DND-41 (cell line): ENCODE results near the gene BICC1.

Source experiments
- ATAC-seq: fragments of 200-7000 bp; cut with Tn5 transposase; 3 replicates; pipeline ENCODE4 v1.9.1; 2021; ENCODE audit warnings: low read depth; ENCODE audit not compliant: insufficient read depth
- DNase-seq: peaks from one replicate; pipeline ENCODE4 v3.0.0-alpha.2; 2020
- H2AFZ ChIP-seq: 2 replicates; pipeline ENCODE4 v1.6.0; 2012; ENCODE audit warnings: low read depth, low read length
- H3K27ac ChIP-seq: 2 replicates; pipeline ENCODE4 v1.5.1; 2012; ENCODE audit warnings: low read length, inconsistent platforms
- H3K27me3 ChIP-seq: fragments of 200-600 bp; sonication (generic); 2 replicates; pipeline ENCODE4 v1.6.0; 2012; ENCODE audit warnings: low read length, mild to moderate bottlenecking, inconsistent platforms; ENCODE audit not compliant: insufficient read depth, poor library complexity
- H3K36me3 ChIP-seq: 2 replicates; pipeline ENCODE4 v1.5.1; 2012; ENCODE audit warnings: low read length, inconsistent platforms; ENCODE audit not compliant: insufficient read depth
- H3K4me1 ChIP-seq: 2 replicates; pipeline ENCODE4 v1.5.1; 2012; ENCODE audit warnings: mild to moderate bottlenecking, low read length; ENCODE audit not compliant: insufficient read depth
- H3K4me2 ChIP-seq: 2 replicates; pipeline ENCODE4 v1.6.0; 2012; ENCODE audit warnings: mild to moderate bottlenecking, moderate library complexity, low read length, inconsistent platforms; ENCODE audit not compliant: insufficient read depth
- H3K4me3 ChIP-seq, 2 experiments: fragments of 200-600 bp in 1 of 2; shearing (Covaris generic) in 1 of 2; 2 replicates each; pipeline ENCODE4 v1.5.1; 2012 to 2016; ENCODE audit warnings: inconsistent platforms in 2 of 2, low read length in 2 of 2, mild to moderate bottlenecking in 2 of 2, low read depth in 1 of 2, moderate library complexity in 1 of 2
- H3K79me2 ChIP-seq: 2 replicates; pipeline ENCODE4 v1.6.0; 2012; ENCODE audit warnings: low read length, inconsistent platforms; ENCODE audit not compliant: insufficient read depth
- H3K9ac ChIP-seq: 2 replicates; pipeline ENCODE4 v1.6.0; 2012; ENCODE audit warnings: low read depth, mild to moderate bottlenecking, inconsistent platforms, low read length, moderate library complexity
- H3K9me3 ChIP-seq: 2 replicates; pipeline ENCODE4 v1.5.1; 2012; ENCODE audit warnings: low read length, moderate library complexity, mild to moderate bottlenecking, inconsistent platforms; ENCODE audit not compliant: insufficient read depth, severe bottlenecking
- H4K20me1 ChIP-seq: 2 replicates; pipeline ENCODE4 v1.6.0; 2012; ENCODE audit warnings: low read length; ENCODE audit not compliant: insufficient read depth
- EZH2 ChIP-seq: IDR thresholded peaks from 3 replicates; pipeline ENCODE4 v1.6.1; 2012; ENCODE audit warnings: borderline replicate concordance, low read depth, mild to moderate bottlenecking, moderate library complexity, low read length, inconsistent platforms; ENCODE audit not compliant: severe bottlenecking
- TF ChIP-seq, protein P1 (sequence below): IDR thresholded peaks from 2 replicates; pipeline ENCODE4 v1.5.1; 2012; ENCODE audit warnings: borderline replicate concordance, low read length, moderate library complexity, mild to moderate bottlenecking; ENCODE audit not compliant: poor library complexity, severe bottlenecking; ENCODE audit errors: extremely low read depth

BICC1 gene

DNA sequence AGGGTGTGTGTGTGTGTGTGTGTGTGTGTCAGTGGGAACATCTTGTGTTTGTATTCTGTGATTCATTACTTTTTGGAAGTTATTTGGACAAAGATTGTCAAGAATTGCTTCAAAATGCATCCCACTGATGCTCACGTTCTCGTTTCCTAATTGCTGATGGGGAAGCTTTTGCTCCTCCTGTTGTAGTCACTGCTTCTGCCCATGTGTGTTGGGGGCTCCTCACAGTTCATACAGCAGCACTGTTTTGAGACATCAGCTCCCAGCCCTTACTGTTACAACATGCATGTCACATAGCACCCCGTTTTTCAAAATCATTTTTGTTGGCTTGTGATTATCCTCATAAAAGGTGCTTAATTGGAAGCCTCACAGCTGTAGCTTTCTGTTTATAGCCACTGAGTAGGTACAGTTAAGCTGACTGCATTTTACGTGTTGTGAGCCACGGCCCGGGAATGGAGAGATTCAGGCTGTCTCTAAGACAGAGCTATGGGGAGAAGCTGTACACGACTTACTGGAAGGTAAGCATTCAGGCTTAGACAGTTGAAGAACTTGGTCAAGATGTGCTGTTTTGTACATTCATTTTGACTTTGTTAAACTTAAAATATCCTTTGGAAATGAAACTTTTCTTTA is 87.4 kb downstream of the BICC1 start:
- no peak for TF ChIP-seq EZH2
- TF ChIP-seq, protein P1, sequence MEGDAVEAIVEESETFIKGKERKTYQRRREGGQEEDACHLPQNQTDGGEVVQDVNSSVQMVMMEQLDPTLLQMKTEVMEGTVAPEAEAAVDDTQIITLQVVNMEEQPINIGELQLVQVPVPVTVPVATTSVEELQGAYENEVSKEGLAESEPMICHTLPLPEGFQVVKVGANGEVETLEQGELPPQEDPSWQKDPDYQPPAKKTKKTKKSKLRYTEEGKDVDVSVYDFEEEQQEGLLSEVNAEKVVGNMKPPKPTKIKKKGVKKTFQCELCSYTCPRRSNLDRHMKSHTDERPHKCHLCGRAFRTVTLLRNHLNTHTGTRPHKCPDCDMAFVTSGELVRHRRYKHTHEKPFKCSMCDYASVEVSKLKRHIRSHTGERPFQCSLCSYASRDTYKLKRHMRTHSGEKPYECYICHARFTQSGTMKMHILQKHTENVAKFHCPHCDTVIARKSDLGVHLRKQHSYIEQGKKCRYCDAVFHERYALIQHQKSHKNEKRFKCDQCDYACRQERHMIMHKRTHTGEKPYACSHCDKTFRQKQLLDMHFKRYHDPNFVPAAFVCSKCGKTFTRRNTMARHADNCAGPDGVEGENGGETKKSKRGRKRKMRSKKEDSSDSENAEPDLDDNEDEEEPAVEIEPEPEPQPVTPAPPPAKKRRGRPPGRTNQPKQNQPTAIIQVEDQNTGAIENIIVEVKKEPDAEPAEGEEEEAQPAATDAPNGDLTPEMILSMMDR = no peak
- no peak for DNase-seq
- Histone ChIP-seq H3K79me2 (no peaks in the 10 kb centered on the region), H3K27ac (no peak overlapping the region), H3K4me3 (no peak overlapping the region), H2AFZ (no peak overlapping the region), H3K4me1 (no peaks in the 10 kb centered on the region), H4K20me1 (no peaks in the 10 kb centered on the region), H3K4me2 (no peak overlapping the region), H3K9ac (no peak overlapping the region), H3K36me3 (no peaks in the 10 kb centered on the region), H3K27me3 (no peaks in the 10 kb centered on the region), H3K9me3 (no peaks in the 10 kb centered on the region)
- ATAC-seq = no peak

DNA sequence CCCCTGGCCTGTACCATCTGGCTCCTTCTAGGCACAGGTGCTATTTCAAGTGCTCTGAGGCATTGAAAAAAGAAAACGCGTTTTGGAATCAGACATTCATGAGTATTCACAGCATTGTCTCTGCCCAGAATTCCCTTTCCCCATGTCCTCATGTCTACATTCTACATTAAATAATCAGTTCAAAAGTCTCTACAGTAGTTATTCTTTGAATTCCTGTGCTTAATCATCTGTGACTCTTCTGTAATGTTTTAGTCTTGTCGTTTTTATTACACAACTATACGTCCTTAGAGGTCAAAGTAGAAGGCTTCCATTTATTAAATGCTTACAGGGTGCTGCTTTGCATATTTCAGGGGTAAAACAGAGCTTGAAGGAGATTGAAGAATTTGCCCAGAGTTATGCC is 95.7 kb downstream of the BICC1 start:
- Histone ChIP-seq H3K4me3 (no peak overlapping the region), H3K27ac (no peak overlapping the region), H2AFZ (no peak overlapping the region), H3K4me1 (no peaks in the 10 kb centered on the region), H3K36me3 (no peaks in the 10 kb centered on the region), H3K9ac (no peak overlapping the region), H3K9me3 (no peaks in the 10 kb centered on the region), H3K27me3 (no peaks in the 10 kb centered on the region), H4K20me1 (no peaks in the 10 kb centered on the region), H3K79me2 (no peaks in the 10 kb centered on the region), H3K4me2 (no peak overlapping the region)
- no peak for ATAC-seq
- no peak for DNase-seq
- TF ChIP-seq EZH2 = no peak
- TF ChIP-seq, protein P1 = no peak

DNA sequence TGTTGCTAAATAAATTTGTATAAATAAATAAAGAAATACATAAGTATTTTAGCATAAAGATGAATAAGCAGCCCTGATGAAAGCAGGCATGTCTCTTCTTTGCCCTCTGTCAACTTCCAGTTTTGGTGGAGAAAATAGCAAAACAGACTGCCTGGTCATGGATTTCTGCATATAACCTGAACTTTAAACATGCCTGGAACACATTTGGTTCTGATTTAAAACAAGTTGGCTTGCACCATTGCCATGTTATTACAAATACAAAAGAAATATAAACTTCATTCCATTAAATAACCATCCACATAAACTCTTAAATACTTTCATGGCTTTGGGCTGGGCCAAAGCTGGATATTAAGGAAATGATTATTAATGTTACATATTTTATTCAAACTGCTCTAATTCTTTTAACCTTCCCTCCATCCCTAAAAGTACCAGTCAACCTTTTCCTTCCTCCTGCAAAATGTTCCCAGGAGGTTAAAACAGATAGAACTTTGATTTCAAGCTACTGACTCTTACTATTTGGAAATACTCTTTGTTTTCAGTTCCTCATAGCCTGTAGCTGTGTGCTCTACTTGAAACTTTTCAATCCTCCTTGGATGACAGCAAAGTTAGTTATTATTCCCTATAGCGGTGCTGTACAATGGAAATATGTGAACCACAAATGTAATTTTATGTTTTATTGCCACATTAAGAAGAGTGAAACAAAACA is 96.3 kb downstream of the BICC1 start:
- H3K27ac ChIP-seq = no peak overlapping the region
- H3K9me3 ChIP-seq = no peaks in the 10 kb centered on the region
- no peak for ATAC-seq
- H3K36me3 ChIP-seq = no peaks in the 10 kb centered on the region
- H3K27me3 ChIP-seq = no peaks in the 10 kb centered on the region
- H3K4me3 ChIP-seq = no peak overlapping the region
- no peaks in the 10 kb centered on the region for H3K4me1 ChIP-seq
- H4K20me1 ChIP-seq = no peaks in the 10 kb centered on the region
- TF ChIP-seq EZH2 = no peak
- TF ChIP-seq, protein P1 = no peak
- no peak overlapping the region for H3K9ac ChIP-seq
- DNase-seq = no peak
- H3K79me2 ChIP-seq = no peaks in the 10 kb centered on the region
- no peak overlapping the region for H3K4me2 ChIP-seq
- H2AFZ ChIP-seq = no peak overlapping the region
